T-helper 1 cell treated with Interleukin-12 subunit alpha and Interleukin-12 subunit beta and Interleukin-4 antibody, amounts not matched to agents 30 μg/mL and 1 μg/mL, for 36 hours (primary cell): ENCODE measurements around the gene PIGS.

ENCODE experiments used
- H3K27ac Mint-ChIP-seq: one replicate; pipeline ENCODE4 v1.8.0; 2021; ENCODE audit warnings: mild to moderate bottlenecking, mixed read lengths
- H3K27me3 Mint-ChIP-seq: one replicate; pipeline ENCODE4 v1.8.0; 2021; ENCODE audit warnings: low read depth, mixed read lengths
- H3K36me3 Mint-ChIP-seq: one replicate; pipeline ENCODE4 v1.8.0; 2021; ENCODE audit warnings: low read depth, mixed read lengths
- H3K4me1 Mint-ChIP-seq: one replicate; pipeline ENCODE4 v1.8.0; 2021; ENCODE audit warnings: low read depth, mixed read lengths
- H3K4me3 Mint-ChIP-seq: one replicate; pipeline ENCODE4 v1.8.0; 2021; ENCODE audit warnings: mild to moderate bottlenecking, moderate library complexity, mixed read lengths
- H3K9me3 Mint-ChIP-seq: one replicate; pipeline ENCODE4 v1.8.0; 2021; ENCODE audit warnings: mixed read lengths

The PIGS gene

DNA sequence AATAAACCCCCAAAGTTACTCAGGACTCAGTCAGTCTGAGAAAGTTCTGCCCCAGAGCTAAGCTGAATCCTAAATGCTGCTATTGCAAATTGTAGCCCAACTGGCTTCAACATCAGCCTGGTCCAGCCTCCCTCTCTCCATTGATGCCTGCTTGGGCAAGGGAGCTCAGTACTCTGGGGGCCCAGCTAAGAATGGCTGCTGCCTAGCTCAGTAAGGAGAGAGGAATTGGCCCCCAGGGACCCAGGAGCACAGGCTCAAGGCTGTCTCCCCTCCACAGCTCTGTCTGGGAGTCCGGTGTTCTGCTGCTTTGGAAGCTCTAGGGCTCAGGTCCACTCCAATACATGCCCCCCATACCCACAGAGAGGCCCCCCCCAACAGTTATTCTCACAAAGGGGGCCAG is 20.5 kb downstream of the PIGS start:
- H3K36me3 Mint-ChIP-seq = peaks cover 34% of the 10 kb centered on the region
- H3K27ac Mint-ChIP-seq = peak overlapping the region; percentile 98
- H3K9me3 Mint-ChIP-seq = no peaks in the 10 kb centered on the region
- H3K4me3 Mint-ChIP-seq = peak overlapping the region; percentile 94
- H3K27me3 Mint-ChIP-seq = no peaks in the 10 kb centered on the region
- peaks cover 49% of the 10 kb centered on the region for H3K4me1 Mint-ChIP-seq

DNA sequence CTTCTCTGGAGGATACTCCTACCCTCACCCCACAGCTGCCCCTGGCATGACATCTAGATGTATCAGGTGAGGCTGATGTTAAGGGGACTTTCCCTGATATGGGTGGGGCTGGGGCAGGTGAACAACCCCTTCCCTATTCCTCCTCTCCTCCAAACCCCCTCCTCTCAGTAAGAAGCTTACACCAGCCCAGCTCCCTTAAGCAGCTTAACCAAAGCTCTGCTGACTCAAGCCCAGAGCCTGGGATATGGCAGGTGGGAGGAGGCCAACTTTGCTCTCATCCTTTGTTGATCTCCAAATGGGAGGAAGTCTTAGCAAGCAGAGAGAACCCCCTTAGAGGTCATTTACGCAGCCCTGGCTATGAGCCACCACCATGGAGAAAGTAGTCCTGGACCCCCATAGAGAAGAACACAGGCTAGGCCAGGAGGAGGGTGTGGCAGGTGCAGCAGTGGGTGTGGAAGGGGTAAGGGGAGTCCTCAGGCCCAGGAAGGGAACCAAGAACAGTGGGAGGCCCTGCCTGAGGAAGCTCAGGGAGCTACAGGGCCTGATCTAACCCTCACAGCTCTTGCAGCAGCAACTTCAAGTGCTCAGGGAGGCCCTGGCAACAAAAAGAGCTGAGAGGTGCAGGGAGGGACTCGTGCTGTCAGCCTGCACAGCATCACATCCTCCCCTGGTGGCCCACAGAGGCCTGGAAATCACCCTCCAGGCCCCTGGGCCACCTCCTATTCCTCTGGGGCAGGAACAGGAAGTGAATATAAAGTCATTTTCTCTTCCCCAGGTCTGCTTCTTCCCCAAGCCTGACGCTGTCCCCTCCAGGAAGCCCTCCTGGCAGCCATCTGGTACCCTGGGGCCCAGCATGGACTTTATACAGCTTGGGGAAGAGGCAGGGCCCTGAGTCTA is 21.8 kb downstream of the PIGS start:
- no peaks in the 10 kb centered on the region for H3K27me3 Mint-ChIP-seq
- H3K9me3 Mint-ChIP-seq = no peaks in the 10 kb centered on the region
- H3K4me3 Mint-ChIP-seq = peak overlapping the region; percentile 94
- H3K4me1 Mint-ChIP-seq = peaks cover 51% of the 10 kb centered on the region
- H3K27ac Mint-ChIP-seq = peak overlapping the region; percentile 98
- peaks cover 33% of the 10 kb centered on the region for H3K36me3 Mint-ChIP-seq

DNA sequence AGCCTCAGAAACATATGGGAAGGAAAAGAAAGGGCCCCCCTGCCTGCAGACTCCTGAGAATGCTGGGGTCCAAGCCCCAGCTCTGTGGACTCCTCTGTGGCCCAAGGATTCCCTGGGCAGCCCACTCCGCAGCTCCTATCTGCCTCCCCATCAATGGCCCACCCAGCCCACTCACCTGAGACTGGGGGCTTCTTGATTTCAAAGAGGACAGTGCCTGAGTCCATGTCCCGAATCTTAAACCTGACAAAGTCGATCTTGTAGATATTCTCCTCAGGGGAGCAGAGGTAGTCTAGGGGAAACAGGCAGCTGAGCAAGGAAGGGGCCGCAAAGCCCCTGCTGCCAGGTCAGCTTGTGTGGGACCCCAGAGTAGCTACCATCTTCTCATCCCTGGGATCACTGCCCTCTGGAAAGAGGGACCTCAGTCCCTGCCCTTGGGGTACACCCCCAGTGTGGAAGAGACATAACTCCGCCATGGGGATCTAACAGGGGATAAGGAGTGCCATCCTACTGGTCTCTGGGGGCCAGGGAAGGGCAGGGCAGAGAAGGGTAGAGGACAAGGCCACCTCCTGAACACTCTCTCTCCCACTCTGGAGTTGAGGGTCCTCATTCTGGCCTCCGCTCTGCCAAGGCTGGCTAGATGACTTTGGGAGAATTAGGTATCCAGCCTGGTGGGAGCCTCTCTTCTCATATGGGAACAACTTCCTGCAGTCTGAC is 22.8 kb downstream of the PIGS start:
- Mint-ChIP-seq H3K36me3 (peaks cover 28% of the 10 kb centered on the region), H3K27me3 (no peaks in the 10 kb centered on the region), H3K4me1 (peaks cover 47% of the 10 kb centered on the region), H3K9me3 (no peaks in the 10 kb centered on the region), H3K27ac (peak overlapping the region; percentile 98), H3K4me3 (peak overlapping the region; percentile 94)

DNA sequence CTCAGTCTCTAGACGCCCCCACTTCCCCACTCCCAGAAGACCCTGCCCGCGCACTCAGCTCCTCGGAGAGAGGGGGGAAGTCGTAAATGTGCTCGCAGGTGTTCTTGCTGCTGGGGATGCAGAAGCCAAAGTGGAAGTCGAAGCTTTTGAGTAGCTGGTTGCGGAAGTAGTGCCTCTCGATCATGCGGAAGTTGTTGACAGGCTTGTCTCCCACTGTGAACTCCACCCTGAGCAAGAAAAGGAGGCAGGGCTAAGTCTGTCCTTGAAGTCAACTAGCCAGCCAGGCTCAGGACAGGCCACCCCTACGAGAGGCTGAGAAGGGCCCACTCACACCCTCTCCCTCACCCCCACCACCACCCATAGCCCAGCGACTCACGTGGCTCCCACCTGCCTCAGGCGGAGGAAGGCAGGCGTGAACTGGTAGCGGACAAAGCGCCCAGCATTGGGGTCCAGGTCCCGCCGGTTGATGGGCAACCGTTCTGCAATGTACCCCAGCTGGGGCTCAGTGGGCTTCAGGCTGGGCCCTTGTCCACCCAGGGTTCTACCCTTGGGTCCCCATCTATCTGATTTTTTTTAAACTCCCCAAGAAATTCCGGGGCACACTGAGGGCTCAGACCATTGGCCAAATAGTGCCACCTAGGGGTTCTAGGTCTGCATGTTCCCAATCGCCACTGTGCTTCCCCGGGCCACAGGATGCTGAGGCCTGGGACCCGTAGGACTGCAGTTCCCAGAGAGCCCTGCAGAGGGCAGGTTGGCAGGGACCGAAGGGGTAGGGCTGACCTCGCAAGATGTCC is 23.5 kb downstream of the PIGS start:
- Mint-ChIP-seq H3K36me3 (peaks cover 22% of the 10 kb centered on the region), H3K4me3 (peak overlapping the region; percentile 80), H3K27me3 (no peaks in the 10 kb centered on the region), H3K9me3 (no peaks in the 10 kb centered on the region), H3K4me1 (peaks cover 43% of the 10 kb centered on the region), H3K27ac (peak overlapping the region; percentile 98)

DNA sequence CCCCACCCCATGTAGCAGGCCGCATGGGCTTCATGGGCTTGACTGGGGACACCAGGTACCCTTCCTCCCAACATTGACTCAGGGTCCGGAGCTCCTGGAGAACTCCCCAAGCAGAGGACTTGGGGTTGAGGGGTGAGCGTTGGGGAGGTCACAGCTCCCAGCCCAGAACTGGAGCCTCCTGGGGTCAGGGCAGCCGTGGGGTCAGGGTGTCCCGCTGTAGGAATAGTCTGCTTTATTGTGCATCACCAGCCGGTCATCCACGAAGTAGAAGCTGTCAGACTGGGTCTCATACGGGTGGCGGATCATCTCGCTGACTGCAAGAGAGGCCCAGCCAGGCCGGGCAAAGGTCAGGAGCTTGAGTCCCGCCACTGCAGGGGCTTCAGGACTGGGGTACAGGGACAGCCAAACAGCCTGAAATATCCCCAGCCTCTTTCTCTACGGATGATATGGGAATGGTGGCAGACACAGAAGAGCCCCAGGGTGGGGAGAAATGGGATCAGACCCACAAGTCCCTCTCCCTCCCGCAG is 24.2 kb downstream of the PIGS start:
- peak overlapping the region; percentile 98 for H3K27ac Mint-ChIP-seq
- peaks cover 20% of the 10 kb centered on the region for H3K36me3 Mint-ChIP-seq
- H3K4me1 Mint-ChIP-seq = peaks cover 41% of the 10 kb centered on the region
- H3K9me3 Mint-ChIP-seq = no peaks in the 10 kb centered on the region
- peak overlapping the region; percentile 23 for H3K4me3 Mint-ChIP-seq
- H3K27me3 Mint-ChIP-seq = no peaks in the 10 kb centered on the region

DNA sequence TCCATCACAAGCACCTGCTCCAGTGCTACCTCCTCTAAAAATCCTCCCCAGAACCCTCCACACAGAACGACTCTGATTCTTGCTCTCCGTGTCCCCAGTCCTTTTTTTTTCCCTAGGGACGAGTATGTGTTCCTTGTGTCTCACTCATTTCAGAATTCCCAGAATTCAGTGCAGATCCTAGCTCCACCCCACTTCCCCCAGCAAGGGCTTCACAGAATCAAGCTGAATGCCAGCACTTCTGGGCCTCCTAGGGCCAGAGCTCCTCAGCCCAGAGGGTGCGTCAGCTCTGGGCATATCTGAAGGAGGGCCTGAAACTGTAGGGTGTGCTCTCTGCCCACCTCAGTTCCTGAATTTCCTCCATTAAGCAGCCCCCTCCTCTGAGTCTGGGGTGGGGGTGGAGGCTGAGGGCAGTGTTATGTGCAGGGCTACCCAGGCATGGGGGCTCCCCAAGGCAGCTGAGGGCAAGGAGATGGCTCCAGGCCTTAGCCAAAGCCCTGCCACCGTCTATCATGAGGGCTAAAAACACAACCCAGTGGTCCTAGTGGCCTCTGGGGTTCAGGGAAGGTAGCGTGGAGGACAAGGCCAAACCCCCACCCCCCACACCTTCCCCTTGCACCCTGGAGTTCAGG is 25.4 kb downstream of the PIGS start:
- peak overlapping the region; percentile 7 for H3K27ac Mint-ChIP-seq
- no peak overlapping the region for H3K4me3 Mint-ChIP-seq
- peaks cover 33% of the 10 kb centered on the region for H3K4me1 Mint-ChIP-seq
- H3K27me3 Mint-ChIP-seq = no peaks in the 10 kb centered on the region
- H3K36me3 Mint-ChIP-seq = peaks cover 18% of the 10 kb centered on the region
- H3K9me3 Mint-ChIP-seq = no peaks in the 10 kb centered on the region

DNA sequence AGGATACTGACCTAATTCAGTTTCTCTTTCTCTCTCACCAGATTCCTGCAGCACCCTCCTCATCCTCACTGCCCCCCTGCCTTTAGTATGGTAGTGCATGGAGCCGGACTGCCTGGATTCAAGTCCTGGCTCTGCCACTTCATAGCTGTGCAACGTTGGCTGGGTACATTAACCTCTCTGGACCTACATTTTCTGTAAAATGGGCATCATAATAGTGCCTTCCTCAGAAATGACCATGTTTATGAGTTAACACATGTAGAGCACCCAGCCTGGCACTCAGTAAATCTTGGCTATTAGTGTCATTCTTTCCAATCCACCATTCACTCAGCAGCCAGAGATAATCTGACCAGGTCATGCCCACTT is 26.2 kb downstream of the PIGS start:
- Mint-ChIP-seq H3K4me1 (peaks cover 25% of the 10 kb centered on the region), H3K36me3 (peaks cover 18% of the 10 kb centered on the region), H3K27me3 (no peaks in the 10 kb centered on the region), H3K4me3 (no peak overlapping the region), H3K9me3 (no peaks in the 10 kb centered on the region), H3K27ac (no peak overlapping the region)

DNA sequence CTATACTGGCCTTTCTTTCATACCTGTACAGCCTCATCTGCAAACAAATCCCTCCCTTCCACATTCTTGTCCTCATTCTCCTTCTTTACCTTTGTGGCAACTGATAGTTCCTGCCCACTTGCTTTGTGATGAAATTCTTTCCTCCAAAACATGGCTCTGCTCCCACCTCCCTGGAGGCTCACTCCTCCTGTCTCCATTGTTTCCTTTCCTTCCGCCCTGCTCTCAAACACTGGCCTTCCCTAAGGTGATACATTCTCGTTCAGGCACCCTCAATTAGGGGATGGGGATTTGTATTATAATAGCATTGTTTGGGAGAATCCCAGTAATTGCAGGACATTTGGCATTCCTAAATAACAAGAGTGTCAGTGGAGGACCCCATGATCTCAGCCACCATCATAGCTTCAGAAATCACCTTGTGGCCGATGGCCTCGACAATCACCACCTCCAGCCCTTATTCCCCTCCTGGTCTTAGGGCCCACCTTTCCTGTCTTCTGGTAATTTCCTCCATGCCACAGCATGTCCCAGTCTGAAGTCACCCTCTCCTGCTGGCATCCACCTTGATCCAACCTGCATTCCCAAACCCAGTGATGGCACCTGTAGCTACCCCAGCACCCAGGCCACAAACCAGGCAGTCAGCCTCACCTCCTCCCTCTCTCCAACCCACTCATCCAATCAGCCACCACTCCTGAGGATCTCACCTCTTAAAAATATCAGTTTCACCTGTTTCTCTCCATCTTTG is 26.8 kb downstream of the PIGS start:
- Mint-ChIP-seq H3K4me3 (no peak overlapping the region), H3K9me3 (no peaks in the 10 kb centered on the region), H3K27ac (no peak overlapping the region), H3K36me3 (peaks cover 18% of the 10 kb centered on the region), H3K27me3 (no peaks in the 10 kb centered on the region), H3K4me1 (peaks cover 21% of the 10 kb centered on the region)

DNA sequence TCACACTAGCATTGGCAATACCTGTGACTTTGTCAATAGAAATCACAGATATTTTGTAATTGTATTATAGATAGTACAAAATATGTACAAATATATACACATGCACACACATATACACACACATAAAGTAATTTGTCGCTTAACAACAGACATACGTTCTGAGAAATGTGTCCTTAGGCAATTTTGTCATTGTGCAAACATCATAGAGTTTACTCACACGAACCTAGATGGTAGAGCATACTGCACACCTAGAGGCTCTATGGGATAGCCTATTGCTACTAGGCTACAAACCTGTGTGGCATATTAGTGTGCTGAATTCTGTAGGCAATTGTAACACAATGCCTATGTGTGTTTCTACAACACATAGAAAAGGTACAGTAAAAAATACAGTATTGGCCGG is 29.9 kb downstream of the PIGS start:
- Mint-ChIP-seq H3K27me3 (no peaks in the 10 kb centered on the region), H3K36me3 (peaks cover 5% of the 10 kb centered on the region), H3K27ac (no peak overlapping the region), H3K9me3 (no peaks in the 10 kb centered on the region), H3K4me1 (peaks cover 2% of the 10 kb centered on the region), H3K4me3 (no peak overlapping the region)

DNA sequence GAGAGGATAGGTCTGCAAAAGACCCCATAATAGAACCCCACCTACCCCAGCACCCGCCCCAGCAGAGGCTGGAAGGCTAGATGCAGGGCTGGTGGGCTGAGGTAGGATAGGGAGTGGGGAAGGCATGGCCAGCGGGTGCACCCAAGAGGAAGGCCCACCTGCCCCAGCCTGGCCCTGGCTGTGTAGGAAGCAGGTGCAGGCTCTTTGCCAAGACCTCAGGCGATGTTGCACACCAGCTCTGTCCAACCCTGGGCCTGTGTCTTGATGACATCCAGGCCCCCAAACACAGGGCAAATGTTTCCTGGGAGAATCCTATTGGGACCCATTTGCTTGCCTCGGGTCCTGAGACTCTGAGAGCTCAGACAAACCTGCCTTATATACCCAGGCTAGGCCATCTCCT is 31.1 kb downstream of the PIGS start:
- Mint-ChIP-seq H3K4me3 (no peak overlapping the region), H3K27ac (no peak overlapping the region), H3K36me3 (peaks cover 1% of the 10 kb centered on the region), H3K9me3 (no peaks in the 10 kb centered on the region), H3K4me1 (no peaks in the 10 kb centered on the region), H3K27me3 (no peaks in the 10 kb centered on the region)

DNA sequence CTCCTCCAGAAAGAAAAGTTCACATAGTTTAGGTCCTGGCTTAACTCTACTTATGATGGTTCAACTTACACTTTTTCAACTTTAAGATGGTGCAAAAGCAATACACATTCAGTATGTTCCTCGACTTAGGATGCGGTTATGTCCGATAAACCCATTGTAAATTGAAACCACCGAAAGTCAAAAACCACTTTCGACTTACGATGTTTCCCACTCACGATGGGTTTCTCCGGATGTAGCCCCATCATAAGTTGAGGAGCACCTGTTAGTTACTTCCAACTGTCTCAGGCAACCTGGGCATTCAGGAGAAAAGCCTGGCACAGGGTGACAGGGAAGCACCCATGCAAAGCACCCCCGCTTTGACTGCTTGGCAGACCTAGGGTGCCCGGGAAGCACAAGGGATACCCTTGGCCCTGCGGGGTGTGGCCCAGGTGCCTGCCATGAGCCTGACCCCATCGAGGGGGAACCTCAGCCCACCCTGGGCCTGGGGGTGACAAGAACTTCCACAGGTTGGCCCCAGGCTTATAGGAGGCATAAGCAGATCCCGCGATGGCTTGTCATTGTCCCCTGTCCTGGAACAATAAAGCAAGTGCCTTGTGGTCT is 32.9 kb downstream of the PIGS start:
- Mint-ChIP-seq H3K4me3 (no peak overlapping the region), H3K9me3 (no peaks in the 10 kb centered on the region), H3K27ac (no peak overlapping the region), H3K4me1 (no peaks in the 10 kb centered on the region), H3K27me3 (no peaks in the 10 kb centered on the region), H3K36me3 (no peaks in the 10 kb centered on the region)

DNA sequence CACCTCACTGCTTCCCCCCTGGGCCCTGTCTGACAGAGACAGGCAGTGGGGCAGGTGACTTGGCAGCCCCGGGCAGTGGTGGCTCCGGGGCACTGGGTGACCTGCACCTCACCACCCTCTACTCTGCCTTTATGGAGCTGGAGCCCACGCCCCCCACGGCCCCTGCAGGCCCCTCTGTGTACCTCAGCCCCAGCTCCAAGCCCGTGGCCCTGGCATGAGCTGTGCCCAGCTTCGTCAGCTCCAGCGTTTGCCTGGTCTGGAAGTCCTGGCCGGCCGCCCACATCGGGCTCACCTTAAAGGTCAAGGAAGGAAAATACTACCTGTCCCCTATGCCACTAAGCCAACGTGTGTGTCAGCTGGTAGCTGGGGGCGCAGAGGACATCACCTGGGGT is 34.1 kb downstream of the PIGS start:
- no peaks in the 10 kb centered on the region for H3K27me3 Mint-ChIP-seq
- H3K4me3 Mint-ChIP-seq = no peak overlapping the region
- no peaks in the 10 kb centered on the region for H3K9me3 Mint-ChIP-seq
- no peaks in the 10 kb centered on the region for H3K4me1 Mint-ChIP-seq
- no peaks in the 10 kb centered on the region for H3K36me3 Mint-ChIP-seq
- no peak overlapping the region for H3K27ac Mint-ChIP-seq

DNA sequence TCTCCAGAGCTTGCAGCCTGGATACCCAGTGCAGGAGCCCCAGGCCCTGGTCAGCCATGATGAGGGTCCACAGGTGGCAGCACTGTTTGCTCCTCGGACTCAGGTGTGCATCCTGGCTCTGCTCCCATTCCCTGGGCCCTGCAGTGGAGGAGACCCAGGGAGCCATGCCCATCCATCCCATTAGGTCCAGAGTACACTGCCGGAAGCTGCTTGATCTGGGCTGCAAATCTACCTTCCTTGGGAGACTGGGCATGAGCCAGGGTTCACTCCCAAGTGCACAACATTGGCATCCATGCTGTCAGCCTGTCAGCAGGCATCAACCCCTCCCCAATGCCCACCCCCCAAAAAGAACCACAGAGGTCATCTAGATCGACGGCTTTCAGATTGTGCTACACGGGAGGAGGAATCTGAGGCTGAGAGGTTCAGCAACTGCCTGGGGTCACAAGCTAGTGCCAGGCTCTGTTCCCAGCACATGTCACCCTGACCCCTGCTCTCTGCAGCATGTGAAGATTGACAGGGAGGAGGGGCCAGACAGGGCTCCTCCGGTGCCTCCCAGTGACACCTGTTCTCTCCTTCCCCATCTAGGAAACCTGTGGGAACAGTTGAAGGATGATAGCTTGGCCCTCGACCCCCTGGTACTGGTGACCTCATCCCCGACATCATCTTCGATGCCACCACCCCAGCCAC is 34.6 kb downstream of the PIGS start:
- Mint-ChIP-seq H3K4me1 (no peaks in the 10 kb centered on the region), H3K27ac (no peak overlapping the region)

More for the DNA sequence above, 34.6 kb downstream of the PIGS start:
- no peaks in the 10 kb centered on the region for H3K9me3 Mint-ChIP-seq
- no peaks in the 10 kb centered on the region for H3K36me3 Mint-ChIP-seq
- H3K27me3 Mint-ChIP-seq = no peaks in the 10 kb centered on the region
- no peak overlapping the region for H3K4me3 Mint-ChIP-seq
